ENCODE data around the gene ADAM8. TPM values are rescaled to one million over a fixed set of nuclear protein-coding genes. Genes with fewer than 3 reads are reported as not detected.

ADAM8 gene
- total and polyA plus RNA-seq, 10 of the 15 experiments (the other 5 are each of a cell fraction or from before 2014, with no cell fraction given), result 0.37 to 92.7 (median 21.7) TPM

- no peak overlapping the region for H3K9ac ChIP-seq (ENCODE audit: control insufficient read depth, insufficient read depth, low read length)
- ChIA-PET CTCF (interaction anchor here (1.2 to 3.3 kb wide), 2 partner anchors 24 to 46 kb away, joined by 3 to 9 read pairs; no protein-coding TSS in a partner anchor), POLR2A (no interaction called here), RAD21 (ENCODE audit: unreplicated experiment) (no interaction called here), SMC1A (ENCODE audit: uncharacterized antibody, unreplicated experiment) (interaction anchor here (2.0 kb wide), 1 partner anchor 25 kb away, joined by 5 read pairs; no protein-coding TSS in a partner anchor)
- in situ Hi-C loops (cut with MboI) (no loop called here), intact Hi-C loops (cut with micrococcal nuclease; ENCODE audit: unreplicated experiment) (no loop called here)
- 75% methylated on average over 10 of the region's 10 CpGs for WGBS (ENCODE audit: insufficient coverage, insufficient replicate concordance, low lambda C conversion rate, missing lambda C conversion rate)
- H3K79me2 ChIP-seq (ENCODE audit: control insufficient read depth, insufficient read depth, low read length), result peaks cover 33% of the 10 kb centered on the region
- H3K9me3 ChIP-seq (replicated peaks; ENCODE audit: control insufficient read depth, insufficient read depth, low read length), result no peaks in the 10 kb centered on the region
- no peak overlapping the region for H3K27ac ChIP-seq (ENCODE audit: control insufficient read depth, insufficient read depth)
- H2AFZ ChIP-seq (ENCODE audit: control insufficient read depth, low read depth, low read length), result no peak overlapping the region
- peaks cover 16% of the 10 kb centered on the region for H3K4me1 ChIP-seq (ENCODE audit: control insufficient read depth, insufficient read depth, low read length)
- no peak for DNase-seq (ENCODE audit: low read depth, low spot score)
- H4K20me1 ChIP-seq (ENCODE audit: control insufficient read depth, insufficient read depth), result no peaks in the 10 kb centered on the region; the same call in 1 of the 2 replicates
- no peak for TF ChIP-seq STAT3 (IDR thresholded peaks at IDR 0.05; ENCODE audit: low read depth, low read length)
- TF ChIP-seq IKZF2 (IDR thresholded peaks at IDR 0.05), result no peak
- no peak for TF ChIP-seq EZH2 (IDR thresholded peaks at IDR 0.05; ENCODE audit: borderline replicate concordance, control insufficient read depth, low read depth, low read length)
- no peak for TF ChIP-seq TCF12 (IDR thresholded peaks at IDR 0.05; ENCODE audit: low read depth, low read length)
- TF ChIP-seq BRCA1 (IDR thresholded peaks at IDR 0.05; ENCODE audit: low read depth, low read length), result no peak
- no peak for TF ChIP-seq ATF3 (IDR thresholded peaks at IDR 0.05; ENCODE audit: borderline replicate concordance, extremely low read depth, low read depth, low read length)
- H3K4me2 ChIP-seq (ENCODE audit: control insufficient read depth, insufficient read depth), result no peak overlapping the region
- peaks cover 14 to 26% of the 10 kb centered on the region in 2 experiments for H3K36me3 ChIP-seq (ENCODE audit: control insufficient read depth in 2 of 2, insufficient read depth in 2 of 2, low read length in 1 of 2)
- no peak for ATAC-seq
- H3K4me3 ChIP-seq, result no peak overlapping the region
- H3K27me3 ChIP-seq (replicated peaks in 1 of 2; ENCODE audit: control insufficient read depth in 2 of 2, insufficient read depth in 2 of 2, low read length in 1 of 2), result no peaks in the 10 kb centered on the region
- BruUV-seq (replicated peaks), result no TSS peak
- no peak for FAIRE-seq
Measured at GRCh38 chr10:133303206-133303605, 26.5 kb upstream of the ADAM8 start.

GRCh38 chr10:133302230-133302629 lies 25.6 kb upstream of the ADAM8 start:
- POLR2A ChIA-PET, result no interaction called here
- SMC1A ChIA-PET (ENCODE audit: uncharacterized antibody, unreplicated experiment), result no interaction called here
- TF ChIP-seq CREB1 (IDR thresholded peaks at IDR 0.05; ENCODE audit: low read depth) (no peak), IKZF1 (conservative IDR thresholded peaks at IDR 0.05) (no peak), SREBF2 (IDR thresholded peaks at IDR 0.05; ENCODE audit: low read length) (no peak), DPF2 (IDR thresholded peaks at IDR 0.05) (no peak), IRF5 (IDR thresholded peaks at IDR 0.05; ENCODE audit: borderline replicate concordance) (no peak), SIN3A (IDR thresholded peaks at IDR 0.05; ENCODE audit: low read depth, low read length) (no peak), CHD4 (IDR thresholded peaks at IDR 0.05) (no peak), ZBTB40 (IDR thresholded peaks at IDR 0.05; ENCODE audit: borderline replicate concordance) (no peak)

More at GRCh38 chr10:133302230-133302629, 25.6 kb upstream of the ADAM8 start:
- Histone ChIP-seq H3K27me3 (replicated peaks in 1 of 2; ENCODE audit: control insufficient read depth in 2 of 2, insufficient read depth in 2 of 2, low read length in 1 of 2) (no peaks in the 10 kb centered on the region), H4K20me1 (ENCODE audit: control insufficient read depth, insufficient read depth) (no peaks in the 10 kb centered on the region; the same call in 1 of the 2 replicates), H3K79me2 (ENCODE audit: control insufficient read depth, insufficient read depth, low read length) (peaks cover 23% of the 10 kb centered on the region), H3K4me2 (ENCODE audit: control insufficient read depth, insufficient read depth) (no peak overlapping the region), H2AFZ (ENCODE audit: control insufficient read depth, low read depth, low read length) (no peak overlapping the region), H3K9me3 (replicated peaks; ENCODE audit: control insufficient read depth, insufficient read depth, low read length) (no peaks in the 10 kb centered on the region), H3K9ac (ENCODE audit: control insufficient read depth, insufficient read depth, low read length) (no peak overlapping the region), H3K4me1 (ENCODE audit: control insufficient read depth, insufficient read depth, low read length) (peaks cover 15% of the 10 kb centered on the region), H3K27ac (ENCODE audit: control insufficient read depth, insufficient read depth) (no peak overlapping the region), H3K4me3 (no peak overlapping the region), H3K36me3 (ENCODE audit: control insufficient read depth in 2 of 2, insufficient read depth in 2 of 2, low read length in 1 of 2) (peaks cover 19 to 31% of the 10 kb centered on the region in 2 experiments)
- ChIA-PET RAD21 (ENCODE audit: unreplicated experiment) (no interaction called here), CTCF (interaction anchor here (1.2 to 3.3 kb wide), 2 partner anchors 23 to 45 kb away, joined by 3 to 9 read pairs; no protein-coding TSS in a partner anchor)
- 98% methylated on average over 13 of the region's 14 CpGs for WGBS (ENCODE audit: insufficient coverage, insufficient replicate concordance, low lambda C conversion rate, missing lambda C conversion rate)
- FAIRE-seq (no peak), ATAC-seq (no peak), DNase-seq (ENCODE audit: low read depth, low spot score) (no peak)
- in situ Hi-C loops (cut with MboI) (no loop called here), intact Hi-C loops (cut with micrococcal nuclease; ENCODE audit: unreplicated experiment) (no loop called here)
- no TSS peak for BruUV-seq (replicated peaks)
